Peyer's patch (tissue), 4 donors: ENCODE data around the gene OR10V1.

Experiments used
- CTCF ChIP-seq, 6 experiments: fragments of 450-650 bp in 4 of 6; fragments of 200-600 bp in 2 of 6; sonication (generic) in 1 of 6; IDR thresholded peaks; one replicate each; pipeline ENCODE4 v1.5.1; 2017 to 2019; ENCODE audit warnings: antibody characterized with exemption in 6 of 6, mild to moderate bottlenecking in 3 of 6, moderate library complexity in 1 of 6
- POLR2A ChIP-seq, 2 donors: fragments of 450-650 bp; IDR thresholded peaks; one replicate each; pipeline ENCODE4 v1.5.1; 2017; ENCODE audit warnings: antibody characterized with exemption in 2 of 2, mild to moderate bottlenecking in 2 of 2, moderate library complexity in 2 of 2

- TF ChIP-seq CTCF (IDR thresholded peaks at IDR 0.05) = no peak
- TF ChIP-seq POLR2A (IDR thresholded peaks at IDR 0.05) = no peak
These were observed 34.9 kb downstream of the OR10V1 start for GRCh38 chr11:59678813-59679165.
